A549 (cell line): ENCODE data around the gene SERP1. TPM values are rescaled to one million over a fixed set of nuclear protein-coding genes. Genes with fewer than 3 reads are reported as not detected.

ENCODE experiments used
- ATAC-seq, 2 experiments: fragments of 200-7000 bp in 1 of 2; fragments of >200 bp in 1 of 2; cut with Nextera tagmentation in 1 of 2; cut with Tn5 transposase in 1 of 2; 3 replicates each; pipeline versions ENCODE4 v1.8.0 to v1.9.1; 2018 to 2020; ENCODE audit warnings: mild to moderate bottlenecking in 1 of 2, moderate library complexity in 1 of 2
- CTCF ChIA-PET: fragments of 300-600 bp; sonication (Branson Sonifier 250); formaldehyde crosslinking; extraction: SDS; loops from one replicate; lab custom pipeline; 2021; ENCODE audit warnings: antibody characterized with exemption, inconsistent platforms; lab: Yijun Ruan, JAX
- POLR2A ChIA-PET: fragments of 350-600 bp; formaldehyde crosslinking; extraction: SDS; loops from one replicate; lab custom pipeline; 2021; ENCODE audit warnings: antibody characterized with exemption, inconsistent platforms; lab: Yijun Ruan, JAX
- DNase-seq, 2 experiments: peaks; one replicate each; pipeline versions ENCODE4 v3.0.0 to v3.0.0-alpha.2; 2011 to 2016; ENCODE audit warnings: low read depth in 1 of 2, low spot score in 1 of 2
- FAIRE-seq: peaks from 2 replicates; lab custom pipeline; 2011; peaks lifted over from hg19 to GRCh38; lab: Jason Lieb, UNC
- H3K27ac ChIP-seq, 2 experiments: fragments of >200 bp; sonication (Bioruptor Twin); formaldehyde crosslinking; 3 replicates each; pipeline ENCODE4 v1.5.1; 2016 to 2017
- H3K4me1 ChIP-seq: fragments of >200 bp; sonication (Bioruptor Twin); formaldehyde crosslinking; 3 replicates; pipeline ENCODE4 v1.6.1; 2016
- H3K4me2 ChIP-seq: fragments of >200 bp; sonication (Bioruptor Twin); formaldehyde crosslinking; 3 replicates; pipeline ENCODE4 v1.6.1; 2016
- H3K4me3 ChIP-seq: fragments of >200 bp; sonication (Bioruptor Twin); formaldehyde crosslinking; 3 replicates; pipeline ENCODE4 v1.5.1; 2016
- H3K9me3 ChIP-seq: fragments of >200 bp; sonication (Bioruptor Twin); formaldehyde crosslinking; 3 replicates; pipeline ENCODE4 v1.6.1; 2016
- ATOH8 ChIP-seq: fragments of 250-450 bp; sonication (Bioruptor Pico); IDR thresholded peaks from 2 replicates; pipeline ENCODE4 v1.5.0; 2020; ENCODE audit warnings: low read depth, mild to moderate bottlenecking, moderate library complexity
- BHLHE40 ChIP-seq: IDR thresholded peaks from 2 replicates; pipeline ENCODE4 v1.6.1; 2012; ENCODE audit warnings: low read depth, low read length, inconsistent platforms
- CEBPB ChIP-seq, 2 experiments: fragments of >200 bp in 1 of 2; sonication (Bioruptor Twin) in 1 of 2; formaldehyde crosslinking in 1 of 2; IDR thresholded peaks; 2 replicates each; pipeline ENCODE4 v1.6.1; 2012 to 2016
- CTCF ChIP-seq: fragments of >200 bp; sonication (Bioruptor Twin); formaldehyde crosslinking; IDR thresholded peaks from 3 replicates; pipeline ENCODE4 v1.5.1; 2016
- E2F6 ChIP-seq: IDR thresholded peaks from 2 replicates; pipeline ENCODE4 v1.6.1; 2012; ENCODE audit warnings: low read depth, borderline replicate concordance
- ESRRA ChIP-seq: fragments of 150-350 bp; IDR thresholded peaks from 2 replicates; pipeline ENCODE4 v1.6.1; 2014; ENCODE audit warnings: mild to moderate bottlenecking, low read length, borderline replicate concordance
- HEYL ChIP-seq: fragments of 250-450 bp; sonication (Bioruptor Pico); IDR thresholded peaks from 2 replicates; pipeline ENCODE4 v1.8.0; 2021; ENCODE audit warnings: mild to moderate bottlenecking, moderate library complexity
- HOXA7 ChIP-seq: fragments of 250-450 bp; sonication (Bioruptor Pico); IDR thresholded peaks from 2 replicates; pipeline ENCODE4 v1.5.0; 2020; ENCODE audit warnings: mild to moderate bottlenecking, moderate library complexity
- HOXB13 ChIP-seq: fragments of 250-450 bp; sonication (Bioruptor Pico); IDR thresholded peaks from 2 replicates; pipeline ENCODE4 v1.5.0; 2020; ENCODE audit warnings: low read depth, mild to moderate bottlenecking, moderate library complexity
- JUN ChIP-seq, 2 experiments: fragments of >200 bp; sonication (Bioruptor Twin); formaldehyde crosslinking; IDR thresholded peaks; 2 replicates in 1 of 2; 3 replicates in 1 of 2; pipeline ENCODE4 v1.6.1; 2016 to 2017
- KDM1A ChIP-seq: fragments of 200-600 bp; sonication (generic); IDR thresholded peaks from 2 replicates; pipeline ENCODE4 v1.6.1; 2016; ENCODE audit warnings: low read depth, mild to moderate bottlenecking
- KDM5A ChIP-seq: fragments of 200-600 bp; sonication (generic); IDR thresholded peaks from 2 replicates; pipeline ENCODE4 v1.6.1; 2016; ENCODE audit warnings: antibody characterized with exemption, mild to moderate bottlenecking
- NR3C1 ChIP-seq: fragments of >200 bp; sonication (Bioruptor Twin); formaldehyde crosslinking; IDR thresholded peaks from 3 replicates; pipeline ENCODE4 v1.6.1; 2017
- PHF8 ChIP-seq: fragments of 200-600 bp; sonication (generic); IDR thresholded peaks from 2 replicates; pipeline ENCODE4 v1.6.1; 2016; ENCODE audit warnings: low read depth, mild to moderate bottlenecking, antibody characterized with exemption, moderate library complexity, borderline replicate concordance
- POLR2A ChIP-seq: IDR thresholded peaks from 2 replicates; pipeline ENCODE4 v1.6.1; 2012; ENCODE audit warnings: mild to moderate bottlenecking, low read length
- RAD21 ChIP-seq, 2 experiments: fragments of >200 bp in 1 of 2; sonication (Bioruptor Twin) in 1 of 2; formaldehyde crosslinking in 1 of 2; IDR thresholded peaks in 1 of 2; conservative IDR thresholded peaks in 1 of 2; 2 replicates in 1 of 2; 3 replicates in 1 of 2; pipeline ENCODE4 v1.6.1; 2012 to 2018; ENCODE audit warnings: inconsistent platforms in 1 of 2
- RARB ChIP-seq: fragments of 250-450 bp; sonication (Bioruptor Pico); IDR thresholded peaks from 2 replicates; pipeline ENCODE4 v1.8.0; 2021; ENCODE audit warnings: mild to moderate bottlenecking, moderate library complexity
- RCOR1 ChIP-seq: fragments of 150-350 bp; IDR thresholded peaks from 2 replicates; pipeline ENCODE4 v1.6.1; 2014; ENCODE audit warnings: antibody characterized with exemption, low read length, low read depth
- SMC3 ChIP-seq: fragments of >200 bp; sonication (Bioruptor Twin); formaldehyde crosslinking; IDR thresholded peaks from 3 replicates; pipeline ENCODE4 v1.6.1; 2018; ENCODE audit warnings: inconsistent platforms
- TFCP2L1 ChIP-seq: fragments of 250-450 bp; sonication (Bioruptor Pico); IDR thresholded peaks from 2 replicates; pipeline ENCODE4 v1.5.0; 2021; ENCODE audit warnings: mild to moderate bottlenecking
- ZFP36 ChIP-seq: fragments of 450-650 bp; IDR thresholded peaks from 2 replicates; pipeline ENCODE4 v1.6.1; 2014; ENCODE audit warnings: borderline replicate concordance; ENCODE audit not compliant: partially characterized antibody
- ZNF302 ChIP-seq: fragments of 250-450 bp; sonication (Bioruptor Pico); IDR thresholded peaks from 2 replicates; pipeline ENCODE4 v1.9.0; 2021; ENCODE audit warnings: inconsistent platforms, mild to moderate bottlenecking, moderate library complexity
- WGBS: methylation state at CpG from one replicate; pipeline ENCODE4 v1.1.6; 2017; ENCODE audit errors: missing lambda C conversion rate; 5-methylcytosine and 5-hydroxymethylcytosine counted together
- polyA plus RNA-seq, 4 experiments: library from polyadenylated mRNA; depleted of rRNA in 3 of 4; stranded (reverse); fragments of >200 nt; fragmentation: RNase III in 1 of 4; extraction: RNeasy Plus Mini Kit Qiagen cat#74134 plus additional on column Dnase treatment in 1 of 4; gene quantifications; 2 replicates in 3 of 4; 3 replicates in 1 of 4; pipeline ENCODE4 v1.2.3, GENCODE V29; 2011 to 2017

Gene SERP1
- polyA plus RNA-seq, 2 of the 4 experiments (the other 2 are of a cell fraction), result 84.3 to 94.7 TPM

GRCh38 chr3:150531775-150532174, 14.5 kb downstream of the SERP1 start:
- FAIRE-seq, result no peak
- no peak for ATAC-seq
- POLR2A ChIA-PET, result no interaction called here
- Histone ChIP-seq H3K9me3 (no peaks in the 10 kb centered on the region), H3K27ac (no peak overlapping the region), H3K4me1 (no peaks in the 10 kb centered on the region), H3K4me3 (no peak overlapping the region), H3K4me2 (no peak overlapping the region)
- no peak for TF ChIP-seq RARB (CRISPR knock-in tag)
- TF ChIP-seq PHF8, result no peak
- TF ChIP-seq HEYL (CRISPR knock-in tag), result no peak
- no peak for TF ChIP-seq ZFP36
- no peak for TF ChIP-seq ZNF302 (CRISPR knock-in tag)
- TF ChIP-seq TFCP2L1, result no peak
- TF ChIP-seq HOXB13 (CRISPR knock-in tag), result no peak
- no peak for TF ChIP-seq RCOR1
- no peak for TF ChIP-seq KDM1A
- TF ChIP-seq POLR2A, result no peak
- TF ChIP-seq E2F6, result no peak
- no peak for TF ChIP-seq KDM5A
- TF ChIP-seq CEBPB (IDR thresholded peaks at IDR 0.05), result no peak
- CTCF ChIA-PET, result interaction anchor here (1.2 kb wide), 1 partner anchor 11 kb away, joined by 4 read pairs; no protein-coding TSS in a partner anchor
- DNase-seq, result no peak

GRCh38 chr3:150528354-150528797, 17.9 kb downstream of the SERP1 start:
- ATAC-seq (peak in 1 of 2 experiments; percentile 52; a peak in 2 of 6 replicates), FAIRE-seq (no peak)
- POLR2A ChIA-PET, result no interaction called here

GRCh38 chr3:150527464-150528255, 18.6 kb downstream of the SERP1 start:
- no peak overlapping the region for H3K27ac ChIP-seq
- ATAC-seq (no peak), FAIRE-seq (no peak), DNase-seq (no peak)
- no peak overlapping the region for H3K4me3 ChIP-seq
- CTCF ChIA-PET, result interaction anchor here (1.1 to 2.7 kb wide), 9 partner anchors 10 to 615 kb away, joined by 3 to 14 read pairs (median 3); partner anchors contain the start of genes EIF2A and SERP1
- no peaks in the 10 kb centered on the region for H3K9me3 ChIP-seq
- 58% methylated on average over 10 of the region's 10 CpGs for WGBS
- no peak for TF ChIP-seq PHF8
- TF ChIP-seq E2F6, result no peak
- TF ChIP-seq JUN (IDR thresholded peaks at IDR 0.05), result no peak
- TF ChIP-seq ESRRA, result no peak
- TF ChIP-seq BHLHE40, result no peak
- TF ChIP-seq HOXA7 (CRISPR knock-in tag), result no peak
- TF ChIP-seq KDM1A, result no peak
- TF ChIP-seq ATOH8 (CRISPR knock-in tag), result no peak
- no peak for TF ChIP-seq NR3C1
- TF ChIP-seq POLR2A, result no peak
- no peak overlapping the region for H3K4me2 ChIP-seq
- no peaks in the 10 kb centered on the region for H3K4me1 ChIP-seq
- POLR2A ChIA-PET, result no interaction called here

More at GRCh38 chr3:150528354-150528797, 17.9 kb downstream of the SERP1 start:
- CTCF ChIA-PET, result interaction anchor here (1.1 to 2.7 kb wide), 7 partner anchors 9 to 614 kb away, joined by 3 to 14 read pairs (median 3); no protein-coding TSS in a partner anchor
- TF ChIP-seq ESRRA (no peak), RAD21 (conservative IDR thresholded peaks at IDR 0.05 in 1 of 2, IDR thresholded peaks at IDR 0.05 in 1 of 2) (peak; percentile 54 to 58), CTCF (peak; percentile 45), SMC3 (peak; percentile 13; the same call in 1 of the 3 replicates)
- Histone ChIP-seq H3K27ac (no peak overlapping the region), H3K4me1 (no peaks in the 10 kb centered on the region), H3K4me2 (no peak overlapping the region), H3K9me3 (no peaks in the 10 kb centered on the region), H3K4me3 (no peak overlapping the region)
- peak in 1 of 2 experiments; percentile 16 for DNase-seq
- WGBS, result 3% methylated on average over 2 of the region's 2 CpGs
